Vagina (tissue), 2 donors: ENCODE measurements around the gene LSM14A.
"Not testable (repeated sequence)": the region's sequence is repeated elsewhere in the genome, so short reads cannot be mapped to it uniquely, and the experiment has no call there.

Experiments used
- CTCF ChIP-seq, 3 experiments: fragments of 450-650 bp in 2 of 3; fragments of 200-600 bp in 1 of 3; sonication (generic) in 1 of 3; IDR thresholded peaks; one replicate each; pipeline ENCODE4 v1.5.1; 2017 to 2019; ENCODE audit warnings: antibody characterized with exemption in 3 of 3, mild to moderate bottlenecking in 2 of 3, moderate library complexity in 2 of 3
- POLR2AphosphoS5 ChIP-seq, 2 donors: sonication (generic); formaldehyde crosslinking; IDR thresholded peaks; one replicate each; pipeline ENCODE4 v1.9.0; 2017; ENCODE audit warnings: antibody characterized with exemption in 2 of 2, mild to moderate bottlenecking in 2 of 2, low read depth in 1 of 2; ENCODE audit not compliant: insufficient read depth in 1 of 2

GRCh38 chr19:34161902-34162301 is 10.4 kb upstream of the LSM14A start:
- TF ChIP-seq POLR2AphosphoS5 (IDR thresholded peaks at IDR 0.05; ENCODE audit: insufficient read depth in 1 of 2, low read depth in 1 of 2); CTCF (IDR thresholded peaks at IDR 0.05): not testable (repeated sequence)
